Fibroblast of pulmonary artery (primary cell): ENCODE results near the gene EIF5AL1.

Experiments used
- DNase-seq: peaks from one replicate; pipeline ENCODE4 v3.0.0-alpha.2; 2010; ENCODE audit warnings: low read depth
- H3K4me3 ChIP-seq: replicated peaks from 2 replicates; pipeline ENCODE4 v1.5.1; 2011; ENCODE audit warnings: low read depth, mild to moderate bottlenecking, control low read depth, low read length, moderate library complexity
- CTCF ChIP-seq: IDR thresholded peaks from 2 replicates; pipeline ENCODE4 v1.5.1; 2011; ENCODE audit warnings: mild to moderate bottlenecking, control low read depth, low read length, inconsistent platforms; ENCODE audit errors: missing control alignments

Gene EIF5AL1

GRCh38 chr10:79492839-79493238 lies 19.5 kb upstream of the EIF5AL1 start:
- no peak overlapping the region for H3K4me3 ChIP-seq
- DNase-seq: no peak
- TF ChIP-seq CTCF: no peak

GRCh38 chr10:79493806-79494205 lies 18.5 kb upstream of the EIF5AL1 start:
- no peak for DNase-seq
- no peak overlapping the region for H3K4me3 ChIP-seq
- TF ChIP-seq CTCF: no peak

- no peak overlapping the region for H3K4me3 ChIP-seq
Observed at GRCh38 chr10:79494871-79495705, 17.2 kb upstream of the EIF5AL1 start.

GRCh38 chr10:79495791-79496190 lies 16.5 kb upstream of the EIF5AL1 start:
- no peak overlapping the region for H3K4me3 ChIP-seq
- no peak for DNase-seq
- no peak for TF ChIP-seq CTCF

More at GRCh38 chr10:79494871-79495705, 17.2 kb upstream of the EIF5AL1 start:
- TF ChIP-seq CTCF: no peak
- DNase-seq: no peak

- TF ChIP-seq CTCF: no peak
- no peak for DNase-seq
- no peak overlapping the region for H3K4me3 ChIP-seq
Observed at GRCh38 chr10:79496896-79497295, 15.4 kb upstream of the EIF5AL1 start.

- no peak for DNase-seq
- no peak overlapping the region for H3K4me3 ChIP-seq
- no peak for TF ChIP-seq CTCF
Observed at GRCh38 chr10:79498291-79498829, 14.0 kb upstream of the EIF5AL1 start.
